NAMALWA (cell line): ENCODE results near the gene MYCN.
"Not testable (repeated sequence)": the region's sequence is repeated elsewhere in the genome, so short reads cannot be mapped to it uniquely, and the experiment has no call there.

Experiments
- DNase-seq: peaks from one replicate; pipeline ENCODE4 v3.0.0-alpha.2; 2015; ENCODE audit warnings: low spot score

The MYCN gene

DNA sequence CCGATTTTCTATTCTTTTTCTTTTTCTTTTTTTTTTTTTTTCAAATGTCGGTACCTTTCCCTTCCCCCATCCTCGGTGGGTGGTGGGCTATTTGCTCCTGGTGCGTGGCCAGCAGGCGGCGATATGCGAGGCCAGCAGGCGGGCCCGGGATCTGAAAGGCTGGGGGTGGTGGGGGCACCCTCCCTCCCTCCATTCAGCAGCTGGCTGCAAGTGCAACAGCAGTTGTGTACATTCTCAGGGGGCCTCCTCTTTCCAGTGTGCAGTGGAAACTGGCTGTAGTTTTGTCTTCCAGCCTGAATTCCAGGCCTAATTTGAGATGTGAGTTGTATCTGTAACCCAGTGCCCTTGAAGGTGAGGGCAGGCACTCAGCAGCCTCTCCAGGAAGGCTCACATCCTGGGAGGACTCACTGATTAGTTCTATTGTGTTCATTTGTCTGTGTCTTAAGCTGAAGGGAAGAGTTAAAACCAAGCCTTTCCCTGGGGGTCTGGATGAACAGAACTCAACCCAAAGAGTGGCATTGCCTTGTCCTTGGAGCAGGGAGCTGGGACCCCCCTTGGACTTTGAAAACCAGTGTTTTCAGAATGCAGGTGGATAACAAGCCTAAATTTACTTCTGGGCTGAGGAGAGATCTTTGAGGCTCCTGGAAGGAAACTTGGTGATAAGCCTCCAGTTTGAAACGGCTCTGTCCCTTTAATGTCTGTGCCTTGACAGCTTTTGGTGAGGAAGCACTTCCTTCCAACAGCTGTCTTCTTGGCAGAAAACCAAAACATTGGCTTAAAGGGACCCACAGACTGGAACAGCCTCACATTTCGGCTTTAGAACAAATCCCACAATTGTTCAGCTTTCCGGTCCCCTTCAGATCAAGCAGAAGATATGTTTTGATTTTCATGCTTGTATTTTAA lies 3.3 kb downstream of the MYCN start:
- DNase-seq = peak; percentile 9

DNA sequence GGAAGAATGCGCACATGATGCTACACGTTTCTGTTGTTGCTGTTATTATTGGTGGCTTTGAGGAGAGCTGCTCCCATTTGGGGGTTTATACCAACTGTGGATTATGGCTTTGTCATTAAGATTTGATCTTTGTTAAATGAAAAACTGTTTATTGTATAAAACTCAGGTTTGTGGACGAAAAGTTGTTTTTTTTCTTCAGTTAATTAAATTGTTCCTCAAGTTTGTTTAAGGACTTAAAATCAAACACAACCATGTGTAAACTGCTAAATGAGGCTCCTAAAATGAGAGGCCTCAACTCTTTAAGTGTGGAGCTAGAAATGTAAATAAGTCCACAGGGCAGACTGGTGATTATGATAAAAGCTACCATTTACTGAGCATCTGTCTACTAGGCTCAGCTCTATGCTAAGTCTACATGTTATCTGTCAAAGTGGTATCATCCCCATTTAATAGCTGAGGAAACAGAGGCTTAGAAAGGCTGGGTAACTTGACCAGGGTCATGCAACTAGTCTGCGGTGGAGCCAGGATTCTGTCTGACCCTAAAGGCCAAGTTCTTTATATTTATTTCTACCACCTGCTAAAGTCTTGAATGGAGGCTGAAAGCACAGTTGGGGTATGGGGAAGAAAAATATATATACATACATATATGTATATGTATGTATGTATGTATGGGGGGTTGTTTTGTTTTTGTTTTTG lies 4.1 kb downstream of the MYCN start:
- no peak for DNase-seq

DNA sequence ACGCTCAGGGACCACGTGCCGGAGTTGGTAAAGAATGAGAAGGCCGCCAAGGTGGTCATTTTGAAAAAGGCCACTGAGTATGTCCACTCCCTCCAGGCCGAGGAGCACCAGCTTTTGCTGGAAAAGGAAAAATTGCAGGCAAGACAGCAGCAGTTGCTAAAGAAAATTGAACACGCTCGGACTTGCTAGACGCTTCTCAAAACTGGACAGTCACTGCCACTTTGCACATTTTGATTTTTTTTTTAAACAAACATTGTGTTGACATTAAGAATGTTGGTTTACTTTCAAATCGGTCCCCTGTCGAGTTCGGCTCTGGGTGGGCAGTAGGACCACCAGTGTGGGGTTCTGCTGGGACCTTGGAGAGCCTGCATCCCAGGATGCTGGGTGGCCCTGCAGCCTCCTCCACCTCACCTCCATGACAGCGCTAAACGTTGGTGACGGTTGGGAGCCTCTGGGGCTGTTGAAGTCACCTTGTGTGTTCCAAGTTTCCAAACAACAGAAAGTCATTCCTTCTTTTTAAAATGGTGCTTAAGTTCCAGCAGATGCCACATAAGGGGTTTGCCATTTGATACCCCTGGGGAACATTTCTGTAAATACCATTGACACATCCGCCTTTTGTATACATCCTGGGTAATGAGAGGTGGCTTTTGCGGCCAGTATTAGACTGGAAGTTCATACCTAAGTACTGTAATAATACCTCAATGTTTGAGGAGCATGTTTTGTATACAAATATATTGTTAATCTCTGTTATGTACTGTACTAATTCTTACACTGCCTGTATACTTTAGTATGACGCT lies 5.8 kb downstream of the MYCN start:
- no peak for DNase-seq

DNA sequence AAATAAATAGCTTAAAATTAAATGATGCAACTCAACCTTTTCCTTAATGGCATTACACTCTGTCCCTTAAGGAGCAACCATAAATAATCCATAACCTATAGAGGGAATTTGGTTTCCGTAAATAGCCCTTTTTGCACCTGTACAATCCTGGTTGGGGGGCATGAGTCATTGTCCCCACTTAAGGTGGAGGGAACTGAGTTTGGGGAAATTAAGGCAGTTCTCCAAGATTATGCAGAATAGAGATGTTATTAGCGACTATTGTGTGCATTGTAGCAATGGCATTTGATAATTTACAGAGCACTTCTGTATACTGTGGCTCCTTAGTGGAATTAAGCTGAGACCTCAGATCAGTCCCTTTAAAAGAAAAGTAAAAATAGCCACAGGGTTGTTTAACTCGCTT lies 6.6 kb downstream of the MYCN start:
- DNase-seq = no peak

DNA sequence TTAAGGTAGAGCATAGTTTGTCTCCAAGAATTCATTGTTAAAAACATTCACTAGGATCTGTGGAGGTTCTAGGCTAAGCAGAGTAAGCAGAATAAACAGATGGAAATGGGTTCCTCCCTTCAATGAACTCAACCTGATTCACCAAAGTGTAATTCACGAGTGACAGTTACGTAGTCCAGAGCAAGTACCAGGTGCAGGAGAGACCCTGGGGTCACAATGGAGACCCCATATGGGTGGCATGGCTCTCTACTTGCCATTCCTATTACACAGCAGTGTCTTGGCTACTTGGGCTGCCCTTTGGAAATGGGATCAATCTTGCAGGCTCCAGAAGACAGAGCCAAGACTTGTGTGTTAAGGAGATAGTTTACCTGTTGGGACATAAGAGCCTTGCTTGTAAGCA lies 7.1 kb downstream of the MYCN start:
- no peak for DNase-seq

DNA sequence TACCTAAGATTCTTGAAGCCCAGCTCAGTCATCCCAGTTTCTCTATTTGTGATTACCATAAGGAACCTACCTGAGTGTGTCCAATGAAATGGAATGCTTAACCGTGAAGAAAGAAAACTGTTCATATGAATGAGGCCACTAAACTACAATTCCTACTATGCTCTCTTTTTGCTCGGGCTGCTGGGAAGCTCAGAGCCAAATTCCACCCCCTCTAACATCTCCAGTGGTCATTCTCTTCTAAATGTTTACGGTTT lies 8.3 kb downstream of the MYCN start:
- no peak for DNase-seq

DNA sequence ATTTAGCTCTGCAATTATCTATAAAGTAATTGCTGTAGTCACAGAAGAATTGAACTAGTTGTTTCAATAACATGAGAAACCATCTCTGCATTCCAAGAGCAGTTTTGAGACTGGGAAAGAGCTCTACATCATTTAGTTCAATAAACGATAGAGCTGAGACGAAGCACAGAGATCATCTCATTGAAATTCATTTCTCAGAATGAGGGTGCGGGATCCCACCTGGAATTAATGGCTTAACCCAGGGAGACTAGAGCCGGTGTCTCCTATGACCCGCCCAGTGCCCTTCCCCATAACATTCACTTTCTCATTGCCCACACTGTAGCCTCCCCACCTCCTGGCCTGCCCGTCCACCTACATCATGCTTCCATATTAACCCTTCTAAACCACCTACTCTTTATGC lies 8.8 kb downstream of the MYCN start:
- DNase-seq = no peak

DNA sequence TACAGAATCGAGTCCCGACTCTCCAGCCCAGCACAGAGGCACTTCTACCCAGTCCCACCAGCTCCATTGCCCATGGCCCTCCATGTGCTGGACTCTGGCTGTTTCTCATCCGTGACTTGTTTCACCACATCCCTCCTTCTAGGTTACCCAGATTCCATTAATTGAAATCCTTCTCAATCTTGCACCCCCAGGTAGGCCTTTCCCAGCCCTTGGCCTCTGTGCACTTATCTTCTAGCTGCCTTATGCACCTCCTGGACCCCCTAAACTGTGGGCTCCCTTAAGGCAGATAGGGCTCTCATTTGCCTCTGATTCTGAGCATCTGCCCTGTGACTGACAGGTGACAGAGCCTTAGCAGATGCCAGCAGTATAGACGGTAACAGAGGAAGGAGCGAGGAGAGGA lies 9.2 kb downstream of the MYCN start:
- no peak for DNase-seq

DNA sequence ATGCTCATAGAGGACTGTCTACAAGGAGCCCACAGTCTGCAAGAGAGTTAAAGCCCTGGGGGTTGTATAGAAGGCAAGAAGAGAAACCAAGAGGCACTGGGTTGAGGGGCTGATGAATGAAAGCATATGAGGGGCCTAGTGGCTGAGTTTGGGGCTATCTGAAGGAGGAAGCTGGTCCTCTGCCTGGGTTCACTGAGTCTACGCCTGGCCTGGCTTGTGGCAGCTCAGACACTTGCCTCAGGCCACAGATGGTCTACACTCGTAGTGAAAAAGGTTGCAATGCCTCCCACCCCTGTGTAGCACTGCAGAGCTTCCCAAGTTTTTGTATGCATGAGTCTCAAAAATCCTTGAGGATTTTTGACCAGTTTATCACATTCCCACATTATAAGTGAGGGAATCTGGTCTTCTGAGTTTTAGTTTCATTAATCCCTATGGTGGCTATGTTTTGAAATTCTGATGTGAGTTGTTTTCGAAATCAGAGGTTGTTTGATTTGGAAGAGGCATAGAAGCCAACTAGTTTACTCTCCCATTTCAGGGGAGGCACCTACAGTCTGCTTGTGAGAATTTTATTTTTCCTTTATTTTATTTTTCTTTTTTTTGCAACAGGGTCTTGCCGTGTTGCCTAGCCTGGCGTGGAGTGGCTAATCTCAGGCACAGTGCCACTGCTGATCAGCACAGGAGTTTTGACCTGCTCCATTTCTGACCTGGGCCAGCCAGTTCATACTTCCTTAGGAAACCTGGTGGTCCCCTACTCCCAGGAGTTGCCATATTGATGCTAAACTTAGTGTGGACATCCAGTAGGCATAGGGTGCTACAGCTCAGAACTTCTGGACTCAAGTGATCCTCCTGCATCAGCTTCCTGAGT lies 10.0 kb downstream of the MYCN start:
- no peak for DNase-seq

DNA sequence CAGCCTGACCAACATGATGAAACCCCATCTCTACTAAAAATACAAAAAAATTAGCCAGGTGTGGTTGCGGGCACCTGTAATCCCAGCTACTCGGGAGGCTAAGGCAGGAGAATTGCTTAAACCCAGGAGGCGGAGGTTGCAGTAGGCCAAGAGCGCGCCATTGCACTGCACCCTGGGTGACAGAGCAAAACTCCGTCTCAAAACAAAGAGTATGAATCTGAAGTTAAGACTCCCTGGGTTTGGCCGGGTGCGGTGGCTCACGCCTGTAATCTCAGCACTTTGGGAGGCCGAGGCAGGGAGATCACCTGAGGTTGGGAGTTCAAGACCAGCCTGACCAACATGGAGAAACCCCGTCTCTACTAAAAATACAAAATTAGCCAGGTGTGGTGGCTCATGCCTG lies 11.6 kb downstream of the MYCN start:
- DNase-seq = not testable (repeated sequence)

DNA sequence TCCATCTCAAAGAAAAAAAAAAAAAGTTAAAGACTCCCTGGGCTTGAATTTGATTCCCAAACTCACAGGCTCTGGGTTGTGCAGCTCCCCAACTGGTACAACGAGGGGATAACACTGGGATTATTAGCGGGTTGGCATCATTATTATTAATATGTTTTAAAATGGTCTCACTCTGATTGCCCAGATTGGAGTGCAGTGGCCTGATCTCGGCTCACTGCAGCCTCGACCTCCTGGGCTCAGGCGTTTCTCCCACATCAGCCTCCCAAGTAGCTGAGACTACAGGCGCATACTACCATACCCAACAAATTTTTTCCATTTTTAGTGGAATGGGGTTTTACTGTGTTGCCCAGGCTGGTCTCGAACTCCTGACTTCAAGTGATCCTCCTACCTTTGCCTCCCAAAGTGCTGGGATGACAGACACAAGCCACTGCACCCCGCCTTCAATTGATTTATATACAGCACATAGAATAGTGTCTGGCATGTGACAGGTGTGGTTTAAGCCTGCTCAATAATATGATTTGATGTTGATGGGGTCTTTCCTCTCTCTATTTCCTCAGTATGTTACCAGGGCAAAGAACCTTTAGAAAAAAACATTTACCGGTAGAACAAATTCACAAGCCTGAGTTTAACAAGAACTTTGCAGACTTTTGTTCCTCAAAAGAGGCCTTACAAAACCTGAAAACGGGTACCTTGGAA lies 12.2 kb downstream of the MYCN start:
- no peak for DNase-seq

DNA sequence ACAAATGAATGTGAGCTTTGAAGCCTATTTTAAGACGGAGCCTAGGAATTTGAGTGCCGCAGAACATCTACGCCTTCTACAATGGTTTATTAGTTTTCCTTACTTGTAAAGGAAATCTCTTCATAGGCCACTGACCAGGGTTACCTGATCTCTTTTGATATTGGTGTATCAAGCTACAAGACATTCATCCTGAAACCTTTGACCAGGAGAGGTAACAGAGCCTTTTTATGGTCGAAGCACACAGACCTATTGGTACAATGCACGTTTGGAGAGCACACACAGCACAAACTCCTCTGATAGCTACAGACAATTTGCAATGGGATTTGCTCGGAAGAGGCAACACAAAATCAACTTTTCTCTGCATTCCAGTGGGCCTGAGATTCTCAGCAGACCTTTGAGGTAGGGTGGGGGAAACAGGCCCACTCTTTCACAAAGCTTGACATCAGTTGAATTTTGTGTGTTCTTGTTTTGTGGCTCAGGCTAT lies 12.8 kb downstream of the MYCN start:
- DNase-seq = no peak

DNA sequence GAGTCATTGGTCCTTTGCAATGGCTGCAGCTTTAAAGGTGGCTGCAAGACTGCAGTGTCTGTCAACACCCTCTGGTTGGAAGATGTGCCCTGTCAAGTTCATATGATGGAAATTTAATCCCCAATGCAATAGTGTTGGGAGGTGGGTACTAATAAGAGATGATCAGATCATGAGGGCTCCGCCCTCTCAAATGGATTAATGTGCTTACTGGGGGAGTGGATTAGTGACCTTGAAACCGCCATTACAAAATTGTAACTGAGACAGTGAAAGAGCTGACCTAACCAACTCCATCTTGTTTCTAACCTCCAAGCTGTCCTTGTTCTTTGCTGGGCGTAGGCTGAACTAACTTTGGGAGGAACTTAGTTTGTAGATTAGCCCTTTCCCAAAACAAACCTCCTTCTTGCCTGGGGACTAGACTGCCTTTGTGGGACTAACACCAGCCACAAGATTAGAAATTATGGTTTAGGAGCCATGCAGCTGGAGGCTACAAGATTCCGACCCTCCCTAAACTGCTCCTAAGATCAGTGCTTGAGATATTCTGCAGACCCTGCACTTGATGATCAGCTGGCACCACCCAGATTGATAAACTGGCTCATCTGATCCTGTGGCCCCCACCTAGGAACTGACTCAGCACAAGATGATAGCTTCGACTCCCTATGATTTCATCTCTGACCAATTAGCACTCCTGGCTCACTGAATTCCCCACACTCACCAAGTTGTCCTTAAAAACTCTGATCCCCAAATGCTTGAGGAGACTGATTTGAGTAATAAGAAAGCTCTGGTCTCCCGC lies 13.7 kb downstream of the MYCN start:
- DNase-seq = no peak

DNA sequence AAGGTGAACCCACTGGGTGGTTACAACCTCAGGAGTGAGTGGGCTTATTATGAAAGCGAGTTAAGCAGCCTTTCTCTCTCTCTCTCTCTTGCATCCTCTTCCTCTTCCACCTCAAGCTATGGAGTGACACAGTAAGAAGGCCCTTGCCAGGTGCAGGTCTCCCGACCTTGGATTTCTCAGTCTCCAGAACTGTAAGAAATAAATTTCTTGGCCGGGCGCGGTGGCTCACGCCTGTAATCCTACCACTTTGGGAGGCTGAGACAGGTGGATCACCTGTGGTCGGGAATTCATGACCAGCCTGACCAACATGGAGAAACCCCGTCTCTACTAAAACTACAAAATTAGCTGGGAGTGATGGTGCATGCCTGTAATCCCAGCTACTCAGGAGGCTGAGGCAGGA lies 14.4 kb downstream of the MYCN start:
- no peak for DNase-seq

DNA sequence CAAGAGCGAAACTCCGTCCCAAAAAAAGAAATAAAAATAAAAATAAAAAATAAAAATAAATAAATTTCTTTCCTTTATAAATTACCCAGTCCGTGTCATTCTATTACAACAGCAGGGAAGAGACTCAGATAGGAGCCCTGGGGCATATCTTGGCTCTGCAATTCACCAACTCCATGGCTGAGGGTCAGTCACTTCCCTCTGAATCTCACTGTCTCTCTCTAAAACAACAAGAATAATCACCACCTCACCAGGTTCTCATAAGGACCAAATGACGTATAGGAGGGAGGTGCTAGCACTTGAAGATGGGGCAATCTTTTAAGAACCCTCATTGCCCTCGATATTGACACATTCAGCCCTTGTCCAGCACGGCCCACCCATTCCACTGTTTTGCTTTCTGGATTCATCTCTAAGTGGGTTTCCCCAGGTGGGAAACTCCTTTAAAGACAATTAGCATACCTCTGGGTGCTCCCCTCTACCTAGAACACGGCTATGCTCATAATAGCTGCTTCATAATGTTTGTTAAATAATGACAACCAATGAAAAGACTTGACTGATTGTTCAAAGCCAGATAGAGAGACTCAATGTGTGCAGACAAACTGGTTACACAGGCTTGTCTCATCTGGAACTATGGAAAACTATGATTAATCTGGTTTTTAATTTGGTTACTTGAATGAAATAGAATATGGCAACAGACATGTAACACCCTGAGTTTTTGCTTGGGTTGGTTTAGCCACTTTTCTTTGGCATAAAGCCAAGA lies 15.1 kb downstream of the MYCN start:
- DNase-seq = no peak

DNA sequence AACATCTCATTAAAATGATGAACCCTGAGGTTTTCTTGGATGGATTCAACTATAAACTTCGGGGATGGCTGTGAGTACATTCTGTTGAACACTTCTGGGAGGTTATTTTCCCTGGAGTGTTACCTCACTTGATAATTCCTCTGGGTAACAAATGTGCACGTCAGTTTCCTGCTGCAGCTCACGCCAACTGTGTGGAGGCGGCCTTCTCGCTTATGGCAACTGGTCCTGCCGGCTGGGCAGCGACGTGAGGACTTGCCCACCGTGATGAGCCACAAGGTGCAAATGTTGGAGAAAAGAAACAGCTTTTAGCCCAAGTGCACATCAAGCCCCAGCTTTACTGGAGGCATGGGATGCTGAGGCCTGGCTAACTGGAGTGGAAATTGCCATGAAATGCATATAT lies 15.9 kb downstream of the MYCN start:
- no peak for DNase-seq

DNA sequence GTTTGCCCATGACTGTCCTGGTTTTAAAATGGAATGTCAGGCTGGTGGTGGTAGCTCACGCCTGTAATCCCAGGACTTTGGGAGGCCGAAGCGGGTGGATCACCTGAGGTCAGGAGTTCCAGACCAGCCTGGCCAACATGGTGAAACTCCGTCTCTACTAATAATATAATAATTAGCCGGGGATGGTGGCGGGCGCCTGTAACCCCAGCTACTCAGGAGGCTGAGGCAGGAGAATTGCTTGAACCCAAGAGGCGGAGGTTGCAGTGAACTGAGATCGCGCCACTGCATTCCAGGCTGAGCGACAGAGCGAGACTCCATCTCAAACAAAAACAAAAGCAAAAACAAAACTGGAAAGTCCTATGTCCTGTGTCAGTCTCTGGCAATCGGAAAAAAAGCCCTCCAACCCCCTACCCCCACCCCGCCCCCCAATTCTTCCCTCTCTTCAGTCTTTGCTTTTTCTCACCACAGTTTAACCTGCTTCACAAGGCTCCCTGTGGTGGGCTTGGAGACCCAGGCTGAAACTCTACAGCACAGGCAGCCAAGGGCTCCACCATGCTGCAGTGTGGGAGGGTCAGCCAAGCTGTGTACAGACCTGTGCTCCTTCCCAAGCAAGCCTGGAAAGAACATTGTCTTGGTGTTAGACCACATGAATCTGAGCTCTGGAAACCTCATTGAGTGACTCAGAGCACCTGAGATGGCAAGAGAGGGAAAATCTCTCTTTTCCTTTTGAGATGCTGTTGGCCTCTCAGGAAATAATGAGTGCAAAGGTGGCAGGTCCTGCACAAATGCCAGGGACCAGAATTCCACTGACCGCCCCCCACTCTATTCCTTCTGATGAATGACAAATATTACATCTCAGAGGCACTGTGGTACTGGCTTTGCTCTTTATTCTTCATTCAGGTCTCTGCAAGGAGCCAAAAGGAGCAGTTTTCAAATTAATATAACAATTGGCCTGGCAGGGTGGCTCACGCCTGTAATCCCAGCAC lies 16.7 kb downstream of the MYCN start:
- DNase-seq = no peak

DNA sequence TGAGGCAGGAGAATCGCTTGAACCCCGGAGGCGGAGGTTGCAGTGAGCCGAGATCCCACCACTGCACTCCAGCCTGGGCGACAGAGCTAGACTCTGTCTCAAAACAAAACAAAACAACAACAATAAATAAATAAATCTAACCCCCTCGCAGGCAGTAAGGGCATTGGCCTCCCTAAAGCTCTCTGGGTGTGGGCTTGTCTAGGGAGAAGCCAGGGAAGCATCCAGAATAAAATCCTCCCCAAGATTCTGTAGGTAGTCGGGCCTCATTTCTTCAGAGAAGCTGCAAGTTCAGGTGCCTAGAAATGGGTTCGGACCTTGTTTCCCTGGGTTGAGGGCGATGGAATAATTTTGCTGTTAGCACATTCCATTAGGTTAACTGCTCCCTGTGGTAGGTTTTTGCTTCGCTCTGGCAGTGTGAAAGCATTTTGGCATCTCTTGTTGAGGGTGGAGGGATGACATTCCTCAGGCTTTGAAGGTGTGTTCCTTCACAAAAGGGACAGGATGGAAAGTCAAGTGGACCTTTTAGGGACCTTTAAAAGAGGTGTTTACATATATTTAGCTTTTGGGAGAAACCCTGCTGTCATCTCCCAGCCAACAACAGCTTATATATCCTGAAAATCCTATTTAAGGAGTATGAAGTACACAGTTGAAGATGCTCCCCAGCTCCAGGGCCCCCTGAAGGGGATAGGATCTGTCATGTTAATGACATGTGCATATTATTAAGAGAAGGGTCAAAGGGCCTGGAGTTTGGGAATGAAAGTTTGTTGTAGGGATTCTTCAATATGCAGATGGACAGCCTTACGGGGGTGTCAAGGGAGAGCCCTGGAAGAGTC lies 17.7 kb downstream of the MYCN start:
- no peak for DNase-seq
